Activated CD4-positive, alpha-beta T cell treated with anti-CD3 and anti-CD28 coated beads, Interleukin-2, amount 50 U/mL, for 4 hours (primary cell): Measurements from ENCODE around the gene TFG.

Experiments used
- DNase-seq, 2 experiments: peaks; one replicate each; pipeline ENCODE4 v3.0.0-alpha.2; 2020

Gene TFG

DNA sequence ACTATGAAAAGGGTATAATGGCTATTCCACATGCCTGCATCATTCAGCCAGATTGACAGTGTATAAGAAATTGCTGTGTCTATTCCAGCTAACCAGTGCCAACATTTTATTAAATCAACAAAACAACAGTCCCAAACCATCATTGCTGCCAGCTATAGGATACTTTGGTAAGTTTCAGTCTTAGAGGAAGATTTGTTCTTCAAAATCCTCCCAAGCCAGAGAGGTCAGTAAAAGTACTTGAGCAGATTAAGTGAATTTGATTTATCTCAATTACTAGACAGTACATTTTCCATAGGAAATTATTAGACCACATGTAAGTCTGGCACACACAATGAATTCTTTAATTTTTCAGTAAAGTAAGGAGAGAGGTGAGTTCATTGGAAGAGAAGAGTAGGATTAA lies 50.7 kb downstream of the TFG start:
- DNase-seq: no peak

DNA sequence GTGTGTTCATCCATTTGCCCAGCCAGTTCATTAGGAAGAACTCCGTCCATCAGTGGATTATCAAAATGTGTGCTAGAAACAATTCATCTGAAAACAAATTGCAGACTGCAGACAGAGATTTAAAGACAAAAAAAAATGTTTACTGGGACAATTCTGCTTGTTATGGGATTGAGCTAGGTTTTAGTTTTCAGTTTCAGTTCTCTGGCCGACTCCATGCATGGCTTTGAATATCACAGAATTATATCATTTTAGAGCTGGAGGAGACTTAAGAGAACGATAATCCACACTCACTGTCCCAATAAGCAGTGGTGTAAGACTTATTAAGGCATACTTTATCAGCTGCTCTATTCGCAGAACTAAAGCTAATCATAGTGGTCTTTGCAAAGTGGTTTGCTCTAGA lies 51.1 kb downstream of the TFG start:
- DNase-seq: no peak

DNA sequence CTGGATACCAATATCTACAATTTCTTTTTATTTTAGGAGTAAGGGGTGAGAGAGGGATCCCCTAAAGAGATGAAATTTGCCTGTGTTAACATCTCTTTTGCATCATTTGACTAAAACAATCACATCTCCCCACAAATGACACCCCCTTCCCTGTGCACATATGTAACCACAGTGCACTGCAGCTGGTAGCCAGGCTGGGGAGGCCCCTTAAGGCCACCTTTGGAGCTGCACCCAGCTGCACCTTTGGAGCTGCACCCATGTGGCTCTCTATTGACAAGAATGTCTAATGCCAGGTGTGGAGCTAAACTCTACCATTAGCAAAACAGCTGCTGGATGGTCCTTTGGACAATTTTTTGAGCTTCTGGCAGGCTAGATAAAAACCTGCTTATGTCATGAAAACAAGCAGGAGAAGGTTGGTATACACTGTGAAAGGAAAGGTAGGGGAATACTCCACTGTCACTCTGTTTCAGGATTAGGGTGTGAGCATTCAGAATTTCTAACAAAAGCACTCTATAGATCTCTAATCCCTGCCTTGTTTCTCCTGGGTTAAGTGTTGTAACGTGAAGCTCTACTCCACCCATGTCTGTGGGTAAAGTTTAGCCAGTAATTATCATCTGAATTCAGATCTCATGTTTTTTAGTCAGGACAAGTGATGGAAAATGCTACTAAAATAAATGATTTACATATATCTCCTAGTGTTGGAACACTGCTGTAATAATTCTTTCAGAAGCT lies 52.1 kb downstream of the TFG start:
- no peak for DNase-seq

DNA sequence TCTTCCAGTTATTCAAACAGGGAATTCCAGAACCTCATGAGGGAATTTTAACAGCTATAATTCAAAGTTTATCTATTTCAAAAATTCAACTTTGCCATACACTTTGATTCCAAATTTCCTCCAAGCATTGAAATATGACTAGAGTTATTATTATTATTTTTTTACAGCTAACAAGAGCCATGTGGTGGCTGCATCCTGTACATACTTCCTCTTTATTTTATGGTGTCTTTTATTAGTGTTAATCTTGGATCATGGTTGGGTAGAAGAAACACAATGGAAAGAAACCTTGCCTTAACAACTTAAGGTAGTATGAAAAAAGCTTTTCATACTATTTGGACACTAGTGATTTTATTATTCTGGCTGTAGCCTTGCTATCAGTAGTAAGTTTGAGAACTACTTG lies 52.7 kb downstream of the TFG start:
- no peak for DNase-seq

DNA sequence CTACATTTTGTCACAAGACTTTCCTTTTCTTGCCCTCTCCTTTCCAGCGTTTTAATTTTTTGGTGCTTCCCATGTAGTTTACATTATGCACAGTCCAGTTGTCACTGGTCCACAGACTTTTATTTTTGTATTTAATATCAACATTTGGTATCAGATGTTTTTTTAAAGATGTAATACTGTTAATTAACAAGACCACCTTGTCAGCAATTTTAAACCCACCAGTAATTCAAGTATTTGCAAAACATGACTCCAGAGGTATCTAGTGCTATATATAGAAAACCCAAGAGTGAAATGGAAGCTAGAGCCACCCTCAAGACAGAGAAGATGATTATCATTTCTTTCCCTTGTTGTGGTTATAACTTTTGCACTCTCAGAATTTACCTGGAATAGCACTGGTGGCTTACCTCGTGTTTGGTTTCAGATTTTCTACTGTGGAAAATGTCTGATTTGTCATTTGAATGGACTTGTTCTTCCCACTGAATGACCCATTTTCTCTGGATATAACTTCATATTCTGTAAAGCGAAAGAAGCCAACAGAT lies 56.2 kb downstream of the TFG start:
- DNase-seq: no peak

DNA sequence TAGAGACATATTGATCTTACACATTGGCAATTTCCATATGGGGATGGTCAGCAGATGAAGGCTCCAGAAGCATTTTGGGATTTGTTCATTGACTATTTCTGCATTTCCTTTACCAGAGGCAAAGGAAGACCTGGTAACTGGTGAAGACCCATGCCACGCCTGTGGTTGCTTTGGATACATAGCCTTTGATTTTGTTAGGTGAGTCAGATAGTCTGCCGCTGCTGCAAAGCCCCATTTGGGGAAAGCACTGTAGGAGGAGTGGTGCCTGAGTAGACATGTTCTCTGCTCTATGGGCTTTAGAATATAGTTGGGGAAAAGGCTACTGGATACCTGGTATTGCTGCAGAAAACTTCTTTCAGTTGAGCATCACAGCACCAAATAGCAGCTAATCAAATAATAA lies 56.8 kb downstream of the TFG start:
- no peak for DNase-seq

DNA sequence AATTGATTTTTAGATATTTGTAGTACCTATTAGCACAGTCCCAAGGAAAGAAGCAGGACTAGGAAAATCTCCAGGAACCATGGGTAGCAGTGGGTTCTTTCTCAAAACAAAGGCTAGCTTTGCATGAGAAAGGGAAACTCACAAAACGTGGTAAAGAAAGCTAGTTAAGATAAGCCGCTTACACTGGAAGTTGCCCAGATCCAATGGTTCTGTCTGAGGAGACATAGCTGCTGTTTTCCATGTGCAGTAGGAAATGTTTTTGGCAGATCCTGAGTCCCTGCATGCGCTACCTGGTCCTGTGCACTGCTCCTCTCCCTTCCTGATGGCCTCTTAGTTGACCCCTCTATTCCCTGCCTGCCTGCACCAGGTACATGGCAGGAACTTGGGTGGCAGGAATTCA lies 60.4 kb downstream of the TFG start:
- DNase-seq: no peak

DNA sequence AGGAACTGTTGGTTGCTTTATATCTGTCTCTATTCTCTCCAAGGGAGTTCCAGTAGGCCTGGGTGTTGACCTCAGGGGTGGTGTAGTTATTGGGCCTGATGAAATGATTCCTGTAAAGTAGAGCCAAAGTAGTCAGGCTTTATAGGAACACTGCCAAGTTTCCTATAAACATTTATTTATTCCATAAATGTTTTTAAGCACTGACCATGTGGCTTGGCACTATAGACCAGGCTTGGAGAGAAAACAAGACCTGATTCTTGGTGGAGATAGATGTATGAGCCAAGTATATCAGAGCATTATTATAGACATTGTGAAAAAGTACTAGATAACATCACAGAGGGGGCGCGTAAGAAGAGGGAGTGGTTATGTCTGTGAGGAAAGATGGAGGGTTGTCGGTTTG lies 65.9 kb downstream of the TFG start:
- DNase-seq: no peak

DNA sequence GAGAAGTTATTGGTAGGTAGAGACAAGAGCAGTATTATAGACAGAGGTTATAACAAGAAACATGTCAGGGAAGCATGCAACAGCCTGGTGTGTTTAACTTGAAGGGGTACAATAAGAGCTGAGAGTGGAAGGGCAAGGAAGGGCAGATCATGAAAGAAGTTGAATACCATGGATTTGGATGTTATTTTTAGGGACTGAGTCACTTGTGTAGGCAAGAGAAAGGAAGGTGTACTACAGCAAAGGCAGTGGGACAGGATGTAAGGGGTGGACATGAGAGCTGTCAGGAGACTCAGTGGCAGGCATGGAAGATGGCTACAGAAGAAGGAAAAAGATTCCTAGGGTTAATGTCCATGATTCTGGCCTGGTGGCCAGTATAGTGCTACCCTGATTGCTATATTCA lies 66.4 kb downstream of the TFG start:
- DNase-seq: no peak

DNA sequence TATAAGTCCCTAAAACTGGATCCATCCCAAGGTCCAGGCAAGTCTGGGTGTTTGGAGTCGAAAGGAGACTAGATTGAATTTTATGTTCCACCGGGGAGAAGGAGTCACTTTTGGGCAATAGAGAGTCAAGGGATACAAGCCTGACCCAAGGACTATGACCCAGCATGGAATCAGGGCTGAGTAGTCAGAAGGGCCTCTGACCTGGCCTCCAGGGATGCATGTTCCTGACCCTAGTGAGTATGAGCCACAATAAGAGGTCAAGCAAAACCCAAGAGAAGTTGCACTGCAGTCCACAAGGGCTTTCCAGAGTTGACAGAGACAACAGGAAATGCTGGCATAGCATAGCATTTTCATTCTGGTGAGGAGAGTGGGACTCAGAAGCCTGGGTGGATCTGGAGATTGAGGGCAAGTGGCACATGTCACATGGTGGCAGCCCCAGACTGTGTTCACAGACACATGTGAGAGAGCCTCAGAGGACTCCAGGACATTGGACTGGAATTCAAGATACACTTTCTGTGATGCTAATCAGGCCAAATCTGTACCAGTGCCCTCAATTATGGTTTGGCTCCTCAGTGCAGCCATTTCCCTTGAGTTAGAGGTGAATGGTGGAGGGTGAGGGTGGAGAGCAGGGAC lies 66.9 kb downstream of the TFG start:
- no peak for DNase-seq

DNA sequence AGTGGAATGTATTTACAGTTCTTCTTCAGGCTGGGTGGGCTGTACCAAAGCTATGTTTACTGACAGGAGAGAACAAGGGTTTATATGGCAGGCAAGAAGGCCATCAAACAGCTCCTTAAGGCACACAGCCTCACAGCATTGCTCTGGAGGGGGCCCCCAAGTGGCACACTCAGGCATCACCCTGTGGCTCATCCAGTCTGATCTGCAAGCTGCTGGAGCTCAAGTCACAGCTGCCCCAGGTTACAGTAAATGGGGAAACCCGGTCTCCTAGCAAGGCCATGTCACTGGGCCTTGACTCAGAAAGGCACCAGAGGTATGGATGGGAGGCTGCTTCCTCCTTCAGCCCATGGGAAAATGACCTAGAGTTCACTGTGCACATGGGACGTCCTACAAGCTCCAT lies 67.5 kb downstream of the TFG start:
- DNase-seq: no peak

DNA sequence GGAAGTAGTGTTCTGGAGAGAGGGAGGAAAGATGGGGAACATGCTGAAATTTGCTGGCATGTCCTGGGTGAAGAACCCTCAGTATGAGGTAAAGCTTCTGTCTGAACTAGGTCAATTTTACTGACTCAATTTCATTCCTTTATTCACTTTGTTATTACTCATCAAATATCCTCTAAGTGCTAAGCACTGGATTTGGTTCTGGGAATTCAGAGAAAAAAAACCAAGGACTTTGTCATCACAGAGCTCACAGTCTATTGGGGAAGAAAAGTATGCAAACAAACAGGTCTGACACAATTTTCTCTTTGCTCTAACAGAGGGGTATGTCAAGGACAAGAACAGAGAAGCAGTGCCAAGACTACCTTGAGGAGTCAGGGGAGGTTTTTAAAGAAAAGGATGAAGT lies 68.0 kb downstream of the TFG start:
- DNase-seq: no peak

DNA sequence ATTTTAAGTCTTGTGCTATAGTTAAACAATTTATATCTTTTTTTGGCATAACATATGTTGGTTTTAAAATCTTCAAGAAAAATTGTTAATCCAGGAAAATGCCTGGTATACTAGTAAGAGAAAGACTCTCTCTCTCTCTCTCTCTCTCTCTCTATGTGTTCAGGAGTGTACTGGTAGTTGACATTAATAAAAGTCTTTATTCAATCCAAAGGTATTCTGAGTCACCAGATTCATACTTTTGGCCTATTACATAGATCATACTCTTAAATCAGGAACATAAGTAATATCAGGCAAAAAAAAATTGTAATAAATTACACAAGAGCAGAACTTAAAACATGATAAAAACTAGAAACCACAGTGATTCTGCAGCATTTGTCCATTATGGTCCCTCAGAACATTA lies 70.2 kb downstream of the TFG start:
- no peak for DNase-seq

DNA sequence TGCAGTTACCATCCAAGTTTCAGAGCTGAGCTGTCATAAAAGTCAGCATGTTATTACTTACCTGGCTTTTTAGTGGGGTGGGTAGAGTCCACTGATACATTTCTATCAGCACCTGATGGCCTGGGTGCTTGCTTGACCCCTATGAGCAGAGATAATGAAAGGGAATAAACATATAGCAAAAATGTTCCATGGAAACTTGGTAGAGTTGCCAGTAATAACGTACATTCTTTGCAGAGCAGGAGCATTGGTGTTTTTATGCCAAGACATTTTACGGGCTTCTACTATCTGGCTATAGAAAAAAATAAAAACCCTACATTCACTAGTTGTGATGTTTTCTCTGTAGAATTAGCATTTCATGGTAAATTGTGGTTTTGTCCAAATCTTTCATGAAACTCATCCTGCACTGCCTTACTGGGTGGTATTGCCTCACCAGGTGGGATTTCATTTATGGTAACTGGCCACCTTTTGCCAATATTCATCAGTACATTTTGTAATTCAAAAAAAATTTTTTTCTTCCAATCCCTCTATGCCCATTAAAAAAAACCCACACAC lies 70.9 kb downstream of the TFG start:
- no peak for DNase-seq

DNA sequence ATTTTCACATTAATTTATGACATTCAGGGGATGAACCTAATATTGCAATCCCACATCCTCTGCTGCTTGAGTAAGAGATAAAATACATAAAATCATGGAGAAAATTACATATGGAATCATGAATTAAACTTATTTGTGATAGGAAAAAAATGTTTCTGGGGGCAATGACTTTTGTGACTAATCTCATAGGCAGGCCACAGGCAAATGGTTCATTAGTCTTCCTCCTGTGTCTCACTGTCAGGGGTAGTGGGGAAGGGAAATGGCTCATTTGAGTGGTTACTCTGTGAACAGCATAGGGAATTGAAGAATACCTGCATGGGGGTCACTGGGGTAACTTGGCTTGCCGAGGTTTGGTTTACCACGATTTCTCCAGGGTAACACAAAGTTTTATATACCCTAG lies 72.0 kb downstream of the TFG start:
- DNase-seq: no peak

DNA sequence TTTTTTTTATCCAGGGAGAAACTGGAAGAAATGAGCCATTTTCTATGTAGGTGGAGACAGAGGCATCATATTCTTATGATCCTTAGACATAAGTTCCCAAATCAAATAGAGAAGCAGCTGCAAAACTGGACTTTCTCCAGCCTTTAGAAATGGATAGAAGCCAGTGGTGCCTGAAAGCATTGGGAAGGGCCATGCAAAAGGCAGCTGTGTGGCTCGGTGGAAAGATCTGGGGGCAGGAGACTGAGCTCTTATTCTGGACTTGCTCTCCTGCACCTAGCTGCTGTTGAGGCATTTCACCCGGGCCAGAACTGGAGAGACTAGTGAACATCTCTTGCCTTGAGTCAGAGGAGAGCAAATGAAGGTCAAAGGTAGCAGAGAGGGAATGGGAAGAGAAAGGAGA lies 73.1 kb downstream of the TFG start:
- no peak for DNase-seq

DNA sequence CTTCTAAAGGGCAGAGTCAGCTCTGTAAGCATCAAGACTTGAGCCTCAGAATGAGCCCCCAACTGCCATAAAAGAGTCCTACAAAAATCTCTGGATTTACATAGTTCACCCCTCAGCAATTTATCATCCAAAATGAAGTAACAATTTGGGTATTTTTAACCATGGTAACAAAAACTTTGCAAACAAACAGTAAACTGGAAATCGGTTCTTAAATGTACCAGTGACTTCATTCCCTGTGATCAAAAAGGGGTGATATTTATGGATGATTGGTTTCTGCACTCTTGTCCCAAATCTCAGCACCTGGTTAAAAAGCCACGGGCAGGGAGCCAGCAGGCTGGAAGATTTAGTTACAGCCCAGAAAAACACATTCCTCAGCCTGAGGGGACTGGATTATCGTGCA lies 73.6 kb downstream of the TFG start:
- DNase-seq: no peak

DNA sequence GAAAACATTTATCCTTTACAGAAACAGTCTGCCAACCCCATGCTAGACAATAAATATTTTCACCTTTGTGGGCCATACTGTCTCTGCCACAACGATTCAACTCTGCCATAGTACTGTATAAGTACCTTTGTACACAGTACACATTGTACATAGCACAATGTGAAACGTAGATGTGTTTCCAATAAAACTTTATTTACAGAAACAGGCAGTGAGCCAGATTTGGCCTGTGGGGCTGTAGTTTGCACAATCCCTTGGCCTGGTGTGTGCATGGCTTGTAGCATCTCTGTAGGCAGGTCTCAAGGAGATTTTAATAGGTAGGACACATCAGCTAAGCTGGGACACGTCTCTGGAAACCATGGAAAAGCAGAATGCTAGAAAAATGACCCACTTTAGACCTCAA lies 74.3 kb downstream of the TFG start:
- no peak for DNase-seq

DNA sequence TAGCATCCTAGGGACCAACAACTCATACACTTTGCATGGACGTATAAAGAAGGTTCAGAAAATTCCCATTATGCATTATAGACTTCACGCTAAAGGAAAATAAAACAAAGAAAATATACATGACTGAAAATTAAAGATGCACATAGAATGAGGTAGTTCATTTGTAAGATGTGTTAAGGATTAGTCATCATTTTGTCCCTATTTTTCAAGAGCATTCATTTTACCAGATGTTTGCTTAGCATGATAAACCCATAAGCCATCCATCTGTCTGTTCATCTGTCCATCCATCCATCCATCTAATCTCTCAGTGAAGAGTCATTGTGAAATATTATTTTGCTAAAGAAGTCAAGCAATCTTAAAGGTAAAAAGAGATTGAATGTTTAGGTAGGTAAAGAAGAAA lies 80.3 kb downstream of the TFG start:
- DNase-seq: no peak

DNA sequence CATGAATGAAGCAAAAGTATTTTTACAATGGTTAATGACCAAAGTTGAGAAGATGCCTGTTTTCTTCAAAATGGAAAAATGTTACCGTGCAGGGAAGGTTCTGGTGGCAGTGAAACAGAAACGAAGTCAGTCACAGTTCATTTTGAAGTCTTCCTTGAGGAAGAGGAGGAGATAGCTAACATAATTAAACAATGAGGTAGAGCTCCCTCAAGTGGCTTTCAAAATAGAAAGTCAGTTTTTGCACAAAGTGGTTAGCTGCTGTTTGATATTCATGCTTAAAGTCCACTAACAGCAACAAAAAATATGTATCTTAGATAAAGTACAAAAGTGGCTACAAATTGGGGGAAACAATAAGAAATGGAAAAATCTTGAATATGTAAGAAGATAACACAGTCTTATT lies 87.3 kb downstream of the TFG start:
- DNase-seq: no peak

DNA sequence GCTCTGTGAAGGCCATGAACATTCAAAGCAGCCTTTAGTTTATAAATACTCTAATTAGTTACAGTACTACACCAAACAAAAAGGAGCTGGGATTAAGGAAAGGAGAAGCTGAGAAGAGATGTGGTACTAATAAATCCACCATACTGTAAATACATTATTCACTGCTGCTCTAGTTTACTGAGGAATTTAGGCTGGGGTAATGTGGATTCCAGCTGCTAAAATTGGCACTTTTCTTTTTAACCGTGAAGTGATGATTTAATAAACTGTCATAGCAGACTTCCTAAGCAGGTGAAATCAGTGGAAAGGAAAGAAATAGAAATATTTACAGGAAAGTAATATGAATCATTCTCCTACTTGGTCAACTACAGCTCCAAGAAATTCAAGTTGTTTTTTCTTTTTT lies 88.7 kb downstream of the TFG start:
- no peak for DNase-seq
